HepG2 (cell line): ENCODE results near the gene HLA-DRB1.

Source experiments
- CTCF ChIP-seq: sonication (generic); formaldehyde crosslinking; IDR thresholded peaks from 2 replicates; pipeline ENCODE4 v1.5.0; 2020; ENCODE audit warnings: mild to moderate bottlenecking, missing genetic modification reagents, moderate library complexity
- E2F1 ChIP-seq: sonication (generic); formaldehyde crosslinking; IDR thresholded peaks from 2 replicates; pipeline ENCODE4 v1.5.0; 2020; ENCODE audit warnings: missing genetic modification reagents
- EP300 ChIP-seq, 3 experiments: sonication (generic) in 1 of 3; formaldehyde crosslinking in 1 of 3; IDR thresholded peaks; 2 replicates each; pipeline versions ENCODE4 v1.5.1 to v1.6.1; 2011 to 2020; ENCODE audit warnings: low read depth in 2 of 3, low read length in 2 of 3, borderline replicate concordance in 1 of 3, improper control_type of control experiment in 1 of 3, mild to moderate bottlenecking in 1 of 3, missing genetic modification reagents in 1 of 3, moderate library complexity in 1 of 3
- RFX5 ChIP-seq: IDR thresholded peaks from 2 replicates; pipeline ENCODE4 v1.6.1; 2011; ENCODE audit warnings: low read depth, low read length, improper control_type of control experiment
- TBP ChIP-seq: sonication (generic); formaldehyde crosslinking; IDR thresholded peaks from 2 replicates; pipeline ENCODE4 v1.5.0; 2020; ENCODE audit warnings: missing genetic modification reagents
- THAP7 ChIP-seq: sonication (generic); formaldehyde crosslinking; IDR thresholded peaks from 2 replicates; pipeline ENCODE4 v1.8.1; 2023; ENCODE audit warnings: mild to moderate bottlenecking, missing genetic modification reagents
- ZNF776 ChIP-seq: sonication (generic); formaldehyde crosslinking; IDR thresholded peaks from 2 replicates; pipeline ENCODE4 v1.4.0; 2020; ENCODE audit warnings: mild to moderate bottlenecking, missing genetic modification reagents
- ZNF790 ChIP-seq: sonication (generic); formaldehyde crosslinking; IDR thresholded peaks from 2 replicates; pipeline ENCODE4 v1.8.0; 2022; ENCODE audit warnings: missing genetic modification reagents, mild to moderate bottlenecking, borderline replicate concordance

- TF ChIP-seq ZNF776 (CRISPR knock-in tag), result no peak
- TF ChIP-seq TBP (CRISPR knock-in tag), result no peak
- no peak for TF ChIP-seq CTCF (CRISPR knock-in tag)
- no peak for TF ChIP-seq RFX5
- TF ChIP-seq E2F1, result no peak
- no peak for TF ChIP-seq THAP7
- TF ChIP-seq ZNF790, result no peak
- TF ChIP-seq EP300 (IDR thresholded peaks at IDR 0.05; ENCODE audit: low read depth in 2 of 2, low read length in 2 of 2), result no peak
- no peak for TF ChIP-seq EP300 (CRISPR knock-in tag; IDR thresholded peaks at IDR 0.05; ENCODE audit: borderline replicate concordance)
These were observed 38.2 kb upstream of the HLA-DRB1 start for GRCh38 chr6:32627831-32628230.
